Stimulated activated CD8-positive, alpha-beta memory T cell treated with anti-CD3 and anti-CD28 coated beads, Interleukin-12 subunit alpha, Interleukin-12 subunit beta, amount 100 ng/mL, for 24 hours (primary cell): ENCODE results near the gene OR6K3.
"Not testable (repeated sequence)": the region's sequence is repeated elsewhere in the genome, so short reads cannot be mapped to it uniquely, and the experiment has no call there.

ENCODE experiments used
- DNase-seq: peaks from one replicate; pipeline ENCODE4 v3.0.0-alpha.2; 2020; ENCODE audit errors: extremely low read depth

The OR6K3 gene

DNA sequence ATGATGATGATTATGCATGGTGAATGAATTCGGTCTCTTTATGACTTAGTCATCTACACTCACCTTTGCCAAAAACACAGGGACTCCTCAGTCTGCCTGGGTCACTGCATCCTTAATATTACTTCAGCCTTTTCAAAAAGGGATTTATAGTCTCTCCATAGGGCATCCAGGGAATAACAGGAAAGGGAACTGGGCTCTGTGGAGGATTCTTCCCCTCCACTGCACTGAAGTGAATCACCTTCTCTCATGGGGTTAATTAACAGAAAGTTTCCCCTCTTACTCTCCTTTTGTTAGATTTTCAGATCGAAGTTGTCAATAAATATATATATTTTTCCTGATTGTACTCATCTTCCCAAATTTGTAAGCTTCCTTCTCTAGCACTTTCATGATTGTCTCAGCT, at the start of gene OR6K3:
Gene OR6K3, minus strand, starts transcription at position 101 of the 400 bp plus-strand sequence. CDS start 2,605 bp downstream, outside the sequence.
- no peak for DNase-seq

DNA sequence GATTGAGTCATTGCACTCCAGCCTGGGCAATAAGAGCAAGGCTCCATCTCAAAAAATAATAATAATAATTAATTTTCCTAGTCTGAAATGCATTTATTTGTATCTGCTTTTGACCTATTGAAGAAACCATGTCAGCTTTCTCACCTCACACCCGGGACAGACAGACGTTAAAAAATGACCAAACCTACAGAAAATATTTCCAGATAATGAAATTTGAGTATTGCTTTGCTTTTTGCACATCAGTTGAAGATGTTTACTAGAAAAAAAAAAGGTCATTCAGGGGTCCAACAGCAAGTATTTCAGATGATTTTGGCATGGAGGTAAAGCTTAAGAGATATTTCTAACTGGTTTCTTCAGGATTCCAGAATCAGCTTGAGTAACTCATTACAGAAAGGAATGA, 33.9 kb upstream of the OR6K3 start, which contains the start of gene OR6K6:
Gene OR6K6, plus strand, starts transcription at position 301 of the 400 bp plus-strand sequence. CDS start 168 bp downstream, outside the sequence.
- no peak for DNase-seq

- DNase-seq, result no peak
These were observed 31.7 kb upstream of the OR6K3 start for GRCh38 chr1:158752155-158752712.

DNA sequence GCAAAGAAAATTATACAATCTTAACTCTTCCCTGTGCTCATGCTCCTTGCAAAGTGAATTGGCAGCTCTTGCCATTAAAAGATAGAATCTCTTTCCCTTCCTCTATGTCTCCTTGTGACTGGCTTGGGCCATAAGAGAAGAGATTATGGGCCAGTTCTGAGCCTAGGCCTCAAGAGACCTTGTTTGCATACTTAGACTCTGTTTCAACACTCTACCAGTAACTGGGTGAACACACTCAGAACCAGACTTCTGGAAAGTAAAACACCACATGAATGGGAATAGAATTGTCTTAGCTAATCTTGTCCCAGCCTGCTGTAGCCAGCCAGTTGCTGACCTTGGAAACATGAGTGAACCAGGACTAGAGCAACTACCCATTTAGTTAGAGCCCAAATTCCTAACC, 15.3 kb upstream of the OR6K3 start:
- DNase-seq, result no peak

DNA sequence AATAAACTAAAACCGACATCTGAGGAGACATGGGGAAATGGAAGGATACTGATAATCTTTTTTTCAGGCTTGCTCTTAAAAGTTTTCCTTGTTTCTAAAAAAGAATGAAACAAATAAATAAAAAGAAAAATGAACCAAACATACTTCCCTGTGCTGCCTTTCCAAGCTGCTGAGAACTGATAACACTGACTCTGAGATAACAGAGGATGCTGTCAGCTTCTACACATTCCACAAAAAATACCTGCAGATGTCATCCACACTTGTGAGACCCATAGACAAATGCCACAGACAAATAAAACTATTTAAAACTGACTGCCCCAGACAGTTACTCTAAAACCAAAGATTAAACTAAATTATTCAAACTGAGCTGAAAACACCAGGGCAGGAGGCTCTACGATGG, 12.0 kb upstream of the OR6K3 start:
- no peak for DNase-seq

- DNase-seq, result no peak
These were observed 11.2 kb upstream of the OR6K3 start for GRCh38 chr1:158731707-158732106.

GRCh38 chr1:158730453-158730852, 9.9 kb upstream of the OR6K3 start:
- no peak for DNase-seq

DNA sequence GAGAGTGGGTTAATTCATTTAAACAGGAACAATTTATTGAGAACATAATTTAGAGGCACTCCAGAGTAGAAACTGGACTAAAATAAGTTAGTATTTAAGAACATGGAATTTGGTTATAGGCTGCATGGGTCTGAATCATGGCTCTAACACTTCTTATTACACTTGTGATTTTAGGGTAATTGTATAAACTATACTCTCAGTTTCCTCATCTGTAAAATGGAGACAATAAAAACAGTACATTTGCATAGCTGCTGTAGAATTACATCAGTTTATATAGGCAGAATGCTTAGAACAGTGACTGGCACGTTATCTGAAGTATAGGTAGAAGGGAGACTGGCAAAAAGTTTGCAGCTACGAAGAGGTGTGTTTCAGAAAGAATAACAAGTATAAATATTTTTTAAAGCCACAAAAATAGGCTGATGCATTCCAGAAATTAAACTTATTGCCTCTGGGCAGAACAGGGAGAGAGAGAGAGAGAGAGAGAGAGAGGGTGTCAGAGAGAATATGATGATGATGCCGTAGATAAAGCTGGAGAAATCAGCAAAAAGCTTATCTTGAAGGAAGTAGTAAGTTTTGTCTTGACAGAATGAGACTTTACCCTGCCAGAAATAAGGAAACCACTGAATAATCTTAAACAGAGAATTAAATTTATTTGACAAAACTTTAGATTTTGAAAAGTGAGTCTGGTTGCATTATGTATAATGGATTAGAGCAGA, 8.1 kb upstream of the OR6K3 start:
- DNase-seq, result no peak

GRCh38 chr1:158724442-158724841, 3.9 kb upstream of the OR6K3 start:
- no peak for DNase-seq

GRCh38 chr1:158719664-158720063, 856 bp downstream of the OR6K3 start:
- DNase-seq, result no peak

GRCh38 chr1:158717344-158717743, 3.2 kb downstream of the OR6K3 start:
- no peak for DNase-seq

DNA sequence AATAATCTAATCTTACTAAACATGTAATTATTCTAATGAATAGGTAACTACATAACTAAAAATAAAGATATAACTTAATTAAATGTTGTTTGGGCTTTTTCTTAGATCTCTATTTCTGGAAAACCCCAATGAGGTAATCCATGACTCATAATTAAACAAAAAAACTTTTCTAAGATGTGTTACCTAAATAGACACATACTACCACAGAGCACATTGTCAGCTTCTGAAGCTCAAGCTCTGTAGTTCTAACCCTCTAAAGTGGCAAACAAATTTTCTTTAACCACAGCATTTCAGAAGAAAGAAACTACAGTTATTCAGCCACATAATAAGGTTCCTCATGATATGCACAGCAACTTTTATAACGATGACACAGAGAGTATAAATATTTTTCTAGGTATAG, 4.2 kb downstream of the OR6K3 start:
- no peak for DNase-seq

DNA sequence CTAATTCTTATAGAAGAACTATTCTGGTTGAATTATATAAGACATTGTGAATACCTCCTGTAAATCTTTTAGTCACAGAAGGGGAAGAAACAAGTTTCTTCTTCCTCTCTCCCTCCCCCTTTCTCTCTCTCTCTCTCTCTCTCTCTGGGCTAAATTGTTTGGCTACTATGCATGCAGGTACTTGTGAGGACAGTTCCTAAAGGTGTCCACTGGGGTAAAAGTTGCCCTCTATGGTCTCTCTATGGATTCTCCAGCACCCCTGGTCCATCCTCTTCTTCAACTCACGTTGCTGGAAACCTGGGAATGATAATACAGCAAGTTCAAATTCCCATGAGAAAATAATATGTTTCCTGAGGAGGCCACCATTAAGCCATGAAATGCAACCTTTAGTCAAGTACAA, 5.8 kb downstream of the OR6K3 start:
- no peak for DNase-seq

DNA sequence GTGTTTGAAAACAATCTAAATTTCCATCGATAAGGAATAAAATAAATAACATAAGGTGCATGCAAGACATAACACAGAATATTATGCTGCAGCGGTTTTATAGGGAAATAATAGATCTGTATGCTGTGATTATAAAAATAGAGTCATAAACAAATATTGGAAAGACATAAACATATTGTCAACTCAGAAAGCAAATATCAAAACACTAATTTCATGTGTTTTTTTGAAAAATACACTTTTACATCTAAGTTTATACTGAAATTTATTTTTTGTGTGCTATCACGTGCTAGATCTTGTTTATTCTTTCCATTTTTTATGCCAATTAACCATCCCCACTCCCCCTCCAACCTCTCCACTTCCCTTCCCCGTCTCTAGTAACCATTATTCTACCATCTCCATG, 9.4 kb downstream of the OR6K3 start:
- no peak for DNase-seq

GRCh38 chr1:158706096-158706495, 14.4 kb downstream of the OR6K3 start:
- no peak for DNase-seq

DNA sequence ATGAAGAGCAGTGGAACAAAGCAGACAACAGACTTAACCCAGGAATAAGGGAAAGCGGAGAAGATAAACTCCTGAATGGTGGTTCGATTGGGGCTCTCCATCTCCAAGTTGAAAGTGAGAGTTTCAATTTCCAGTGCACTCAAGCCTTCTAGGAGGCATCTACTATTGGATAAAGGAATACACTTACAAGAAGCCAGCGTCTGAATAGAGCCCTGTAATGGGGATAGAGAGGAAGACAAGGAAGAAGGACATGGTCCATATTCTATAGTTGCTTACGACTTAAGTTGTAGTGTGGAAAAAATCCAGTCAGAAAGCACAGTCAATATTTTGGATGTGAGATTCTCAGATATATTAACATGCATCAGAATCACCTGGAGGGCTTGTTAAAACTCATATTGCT, 20.0 kb downstream of the OR6K3 start, which contains the start of gene OR6K2:
Gene OR6K2, minus strand, starts transcription at position 101 of the 400 bp plus-strand sequence. Its CDS starts 0 bp downstream, at position 101.
- no peak for DNase-seq

DNA sequence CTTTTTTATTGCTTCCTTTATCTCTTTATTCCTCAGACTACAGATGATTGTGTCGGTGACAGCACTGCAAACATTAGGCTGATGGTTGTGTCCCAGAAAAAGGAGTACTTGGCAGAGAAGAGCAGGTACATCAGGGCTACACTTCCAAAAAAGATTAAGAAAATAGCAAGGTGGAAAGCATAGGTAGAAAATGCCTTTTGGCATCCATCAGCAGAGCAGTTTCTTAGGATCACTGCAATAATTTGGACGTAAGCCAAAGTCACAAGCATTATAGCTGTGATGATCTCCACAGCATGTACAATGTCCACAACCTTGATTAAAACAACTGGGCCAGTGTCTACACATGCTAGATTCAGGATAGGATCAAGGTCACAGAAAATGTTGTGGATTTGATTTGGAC, 25.9 kb downstream of the OR6K3 start:
- no peak for DNase-seq

- DNase-seq, result no peak
These were observed 28.2 kb downstream of the OR6K3 start for GRCh38 chr1:158692356-158692755.

- no peak for DNase-seq
These were observed 28.6 kb downstream of the OR6K3 start for GRCh38 chr1:158691907-158692306.

DNA sequence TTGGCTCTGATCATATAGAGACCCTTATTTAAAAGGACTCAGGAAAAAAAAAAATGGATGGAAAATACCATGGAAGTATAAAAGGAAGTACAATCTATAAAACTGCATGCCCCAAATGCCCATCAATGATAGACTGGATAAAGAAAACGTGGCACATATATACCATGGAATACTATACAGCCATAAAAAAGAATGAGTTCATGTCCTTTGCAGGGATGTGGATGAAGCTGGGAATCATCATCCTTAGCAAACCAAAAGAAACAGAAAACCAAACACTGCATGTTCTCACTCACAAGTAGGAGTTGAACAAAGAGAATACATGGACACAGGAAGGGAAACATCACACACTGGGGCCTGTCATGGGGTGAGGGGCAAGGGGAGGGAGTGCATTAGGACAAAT, 29.4 kb downstream of the OR6K3 start:
- not testable (repeated sequence) for DNase-seq

GRCh38 chr1:158689875-158690274, 30.6 kb downstream of the OR6K3 start:
- DNase-seq, result no peak

DNA sequence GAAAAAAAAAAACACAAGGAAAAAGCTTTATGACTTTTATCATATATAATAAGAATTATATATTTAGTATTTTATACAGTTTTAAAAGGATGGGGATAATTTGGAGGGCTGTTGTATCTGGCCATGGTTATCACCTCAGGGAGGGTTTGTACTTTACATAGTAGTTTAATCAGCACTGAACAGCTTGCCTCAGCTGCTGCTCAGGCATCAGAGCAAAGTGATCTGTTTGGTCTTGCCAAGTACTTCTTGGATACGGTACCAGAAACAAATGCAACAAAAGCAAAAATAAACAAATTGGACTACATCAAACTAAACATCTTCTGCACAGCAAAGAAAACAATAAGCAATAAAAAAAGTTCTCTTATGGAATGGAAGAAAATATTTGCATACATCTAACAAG, 31.4 kb downstream of the OR6K3 start:
- no peak for DNase-seq

DNA sequence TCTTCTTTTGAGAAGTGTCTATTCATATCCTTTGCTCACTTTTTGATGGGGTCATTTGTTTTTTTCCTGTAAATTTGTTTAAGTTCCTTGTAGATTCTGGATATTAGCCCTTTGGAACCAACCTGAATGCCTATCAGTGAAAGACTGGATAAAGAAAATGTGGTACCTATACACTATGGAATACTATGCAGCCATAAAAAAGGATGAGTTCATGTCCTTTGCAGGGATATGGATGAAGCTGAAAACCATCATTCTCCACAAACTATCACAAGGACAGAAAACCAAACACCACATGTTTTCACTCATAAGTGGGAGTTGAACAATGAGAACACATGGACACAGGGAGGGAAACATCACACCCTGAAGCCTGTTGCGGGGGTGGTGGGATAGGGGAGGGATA, 32.2 kb downstream of the OR6K3 start:
- DNase-seq, result not testable (repeated sequence)

GRCh38 chr1:158687037-158687436, 33.5 kb downstream of the OR6K3 start:
- no peak for DNase-seq
